Caco-2 (cell line): ENCODE data around the gene ARL4A. TPM values are rescaled to one million over a fixed set of nuclear protein-coding genes. Genes with fewer than 3 reads are reported as not detected.

Source experiments
- Bru-seq: library from RNA; stranded (reverse); fragments of 400-500 nt; gene quantifications from one replicate; lab custom pipeline; 2021; lab: Mats Ljungman, UMichigan
- BruChase-seq, 2 experiments: library from RNA; stranded (reverse); fragments of 400-500 nt; gene quantifications; one replicate each; lab custom pipeline; 2021; lab: Mats Ljungman, UMichigan
- BruUV-seq: library from RNA; stranded (reverse); fragments of 400-500 nt; replicated peaks from 2 replicates; lab custom pipeline; 2021; lab: Mats Ljungman, UMichigan
- CTCF ChIA-PET: fragments of 300-600 bp; sonication (Branson Sonifier 250); formaldehyde crosslinking; loops from one replicate; lab custom pipeline; 2022; ENCODE audit warnings: antibody characterized with exemption; lab: Charles Lee
- POLR2A ChIA-PET: fragments of 300-600 bp; sonication (Branson Sonifier 250); formaldehyde crosslinking; loops from one replicate; lab custom pipeline; 2022; ENCODE audit warnings: antibody characterized with exemption; lab: Charles Lee
- DNase-seq, 2 experiments: peaks; one replicate each; pipeline versions ENCODE4 v3.0.0 to v3.0.0-alpha.2; 2020 to 2022
- H3K27me3 ChIP-seq: replicated peaks from 2 replicates; pipeline ENCODE4 v1.6.0; 2011; ENCODE audit warnings: low read length; ENCODE audit not compliant: control insufficient read depth, insufficient read depth
- H3K36me3 ChIP-seq: 2 replicates; pipeline ENCODE4 v1.5.1; 2011; ENCODE audit warnings: low read length; ENCODE audit not compliant: control insufficient read depth, insufficient read depth
- H3K4me1 ChIP-seq: fragments of 250-450 bp; sonication (Bioruptor Pico); 2 replicates; pipeline ENCODE4 v1.5.1; 2020; ENCODE audit warnings: mild to moderate bottlenecking
- H3K4me3 ChIP-seq: 2 replicates; pipeline ENCODE4 v1.5.1; 2011; ENCODE audit warnings: low read depth, mild to moderate bottlenecking, control low read depth, low read length
- H3K9me3 ChIP-seq: fragments of 250-450 bp; sonication (Bioruptor Pico); 2 replicates; pipeline ENCODE4 v1.5.1; 2020; ENCODE audit warnings: mild to moderate bottlenecking, moderate library complexity
- H3K27ac Mint-ChIP-seq: one replicate; pipeline ENCODE4 v1.8.0; 2022; ENCODE audit warnings: mixed read lengths; ENCODE audit not compliant: unreplicated experiment
- H3K27me3 Mint-ChIP-seq: one replicate; pipeline ENCODE4 v1.8.0; 2022; ENCODE audit warnings: mixed read lengths; ENCODE audit not compliant: insufficient read depth, unreplicated experiment
- H3K36me3 Mint-ChIP-seq: one replicate; pipeline ENCODE4 v1.8.0; 2022; ENCODE audit warnings: mild to moderate bottlenecking, mixed read lengths; ENCODE audit not compliant: insufficient read depth, unreplicated experiment
- H3K4me1 Mint-ChIP-seq: one replicate; pipeline ENCODE4 v1.8.0; 2022; ENCODE audit warnings: low read depth, mixed read lengths; ENCODE audit not compliant: unreplicated experiment
- H3K4me3 Mint-ChIP-seq: one replicate; pipeline ENCODE4 v1.8.0; 2022; ENCODE audit warnings: mild to moderate bottlenecking, moderate library complexity, mixed read lengths; ENCODE audit not compliant: unreplicated experiment
- H3K9me3 Mint-ChIP-seq: one replicate; pipeline ENCODE4 v1.8.0; 2022; ENCODE audit warnings: mixed read lengths; ENCODE audit not compliant: unreplicated experiment
- intact Hi-C: fragments of 100-400 bp; cut with micrococcal nuclease; formaldehyde crosslinking; loops from one replicate; pipeline ENCODE4 v1.10.0; 2022; ENCODE audit not compliant: unreplicated experiment
- long read RNA-seq: library from polyadenylated mRNA; stranded (forward); transcript quantifications from one replicate; pipeline ENCODE4 v2.0.0, GENCODE V29; 2022
- total RNA-seq: library from RNA; stranded (reverse); gene quantifications from 2 replicates; pipeline ENCODE4 v1.2.3, GENCODE V29; 2022
- TF ChIP-seq, protein P1 (sequence below), 2 experiments: fragments of 200-600 bp in 1 of 2; IDR thresholded peaks; 1 replicate in 1 of 2; 2 replicates in 1 of 2; pipeline versions ENCODE4 v1.5.1 to v1.8.0; 2011 to 2022; ENCODE audit warnings: antibody characterized with exemption in 1 of 2, control low read depth in 1 of 2, inconsistent platforms in 1 of 2, low read depth in 1 of 2, low read length in 1 of 2, mild to moderate bottlenecking in 1 of 2, moderate library complexity in 1 of 2; ENCODE audit not compliant: insufficient read depth in 1 of 2, severe bottlenecking in 1 of 2, unreplicated experiment in 1 of 2

Gene ARL4A, protein sequence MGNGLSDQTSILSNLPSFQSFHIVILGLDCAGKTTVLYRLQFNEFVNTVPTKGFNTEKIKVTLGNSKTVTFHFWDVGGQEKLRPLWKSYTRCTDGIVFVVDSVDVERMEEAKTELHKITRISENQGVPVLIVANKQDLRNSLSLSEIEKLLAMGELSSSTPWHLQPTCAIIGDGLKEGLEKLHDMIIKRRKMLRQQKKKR
- total RNA-seq (40.6 and 42.5 TPM in 2 replicates), Bru-seq, nascent RNA (percentile 96 among the genes with signal in this experiment), BruChase-seq, experiment 1, labeled RNA remaining after a 2-hour chase (percentile 97 among the genes with signal in this experiment), BruChase-seq, experiment 2, labeled RNA remaining after a 6-hour chase (percentile 79 among the genes with signal in this experiment)
- long read RNA-seq, transcript ARL4A-201 (2 exons, 1,147 nt): minor isoform, 24 of 84 reads
- long read RNA-seq, transcript ARL4A-204 (2 exons, 1,144 nt): minor isoform, 14 of 84 reads
- long read RNA-seq, transcript ARL4A-206 (2 exons, 845 nt): major isoform, 32 of 84 reads
- long read RNA-seq, transcript ARL4A-205 (2 exons, 840 nt): minor isoform, 12 of 84 reads
- long read RNA-seq, partial matches to known transcripts: 0 of 84 reads
- long read RNA-seq, other reads (novel, unspliced or antisense): 2 of 84 reads

DNA sequence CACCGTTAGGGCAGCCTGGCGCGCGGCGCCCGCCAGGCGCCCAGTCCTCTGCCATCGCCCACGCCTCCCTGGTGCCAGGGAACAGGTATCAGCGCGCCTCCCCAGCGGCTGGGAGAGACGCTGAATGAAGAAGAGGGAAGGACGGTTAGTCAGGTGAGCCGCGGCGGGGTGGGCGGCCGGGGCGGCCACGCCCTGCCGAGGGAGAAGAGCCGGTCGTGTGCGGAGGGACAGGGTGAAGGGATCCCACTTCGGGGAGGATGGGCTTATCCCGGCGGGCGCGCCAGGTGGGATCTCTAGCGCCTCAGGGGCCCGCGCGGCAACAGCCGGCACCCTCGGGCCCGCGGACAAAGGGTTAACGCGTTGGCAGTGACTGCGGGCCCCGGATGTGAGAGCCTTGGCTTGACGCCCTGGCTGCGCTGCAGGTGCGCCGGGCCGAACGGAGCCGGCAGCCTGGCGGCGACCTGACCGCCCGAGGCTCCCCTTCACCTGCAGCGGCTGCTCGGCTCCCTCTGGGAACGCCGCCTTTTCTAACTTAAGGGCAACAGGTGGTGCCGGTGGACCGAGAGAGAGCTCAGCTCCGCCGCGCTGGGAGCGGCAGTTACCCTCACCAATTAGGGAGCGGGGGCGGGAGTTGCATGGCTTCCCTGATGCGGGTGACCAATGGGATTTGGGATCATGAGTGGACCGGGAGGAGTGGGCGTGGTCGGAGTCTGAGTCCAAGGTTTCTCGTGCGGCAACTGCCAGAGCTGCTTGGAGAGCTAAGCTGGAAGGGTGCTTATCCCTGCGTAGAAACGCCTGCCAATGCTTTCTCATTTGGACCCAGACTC, at the start of gene ARL4A:
Gene ARL4A (plus strand): TSS at position 743 of the 827 bp plus-strand sequence. CDS start 622 bp downstream, outside the sequence.
- Histone ChIP-seq H3K4me1 (peaks cover 7% of the 10 kb centered on the region), H3K4me3 (peak within 1 kb of the TSS; percentile 83), H3K27me3 (no peaks in the 10 kb centered on the region), H3K9me3 (no peaks in the 10 kb centered on the region), H3K36me3 (no peaks in the 10 kb centered on the region)
- no TSS peak for BruUV-seq
- H3K4me1 Mint-ChIP-seq: peaks cover 19% of the 10 kb centered on the region
- H3K4me3 Mint-ChIP-seq: peak within 1 kb of the TSS; percentile 93
- peak within 1 kb of the TSS; percentile 89 for H3K27ac Mint-ChIP-seq
- H3K9me3 Mint-ChIP-seq: no peaks in the 10 kb centered on the region
- CTCF ChIA-PET: interaction anchor here (0.6 to 2.4 kb wide), 28 partner anchors 9 to 576 kb away, joined by 3 to 31 read pairs (median 4); no protein-coding TSS in a partner anchor
- POLR2A ChIA-PET: interaction anchor here (0.6 to 2.1 kb wide), 12 partner anchors 12 to 652 kb away, joined by 3 to 13 read pairs (median 5); no protein-coding TSS in a partner anchor
- peak; percentile 99 for DNase-seq
- no peaks in the 10 kb centered on the region for H3K27me3 Mint-ChIP-seq
- intact Hi-C loops: loop anchor here (1.0 to 10.0 kb wide), 12 partner anchors 47 to 838 kb away; no protein-coding TSS in a partner anchor
- TF ChIP-seq, protein P1, sequence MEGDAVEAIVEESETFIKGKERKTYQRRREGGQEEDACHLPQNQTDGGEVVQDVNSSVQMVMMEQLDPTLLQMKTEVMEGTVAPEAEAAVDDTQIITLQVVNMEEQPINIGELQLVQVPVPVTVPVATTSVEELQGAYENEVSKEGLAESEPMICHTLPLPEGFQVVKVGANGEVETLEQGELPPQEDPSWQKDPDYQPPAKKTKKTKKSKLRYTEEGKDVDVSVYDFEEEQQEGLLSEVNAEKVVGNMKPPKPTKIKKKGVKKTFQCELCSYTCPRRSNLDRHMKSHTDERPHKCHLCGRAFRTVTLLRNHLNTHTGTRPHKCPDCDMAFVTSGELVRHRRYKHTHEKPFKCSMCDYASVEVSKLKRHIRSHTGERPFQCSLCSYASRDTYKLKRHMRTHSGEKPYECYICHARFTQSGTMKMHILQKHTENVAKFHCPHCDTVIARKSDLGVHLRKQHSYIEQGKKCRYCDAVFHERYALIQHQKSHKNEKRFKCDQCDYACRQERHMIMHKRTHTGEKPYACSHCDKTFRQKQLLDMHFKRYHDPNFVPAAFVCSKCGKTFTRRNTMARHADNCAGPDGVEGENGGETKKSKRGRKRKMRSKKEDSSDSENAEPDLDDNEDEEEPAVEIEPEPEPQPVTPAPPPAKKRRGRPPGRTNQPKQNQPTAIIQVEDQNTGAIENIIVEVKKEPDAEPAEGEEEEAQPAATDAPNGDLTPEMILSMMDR (IDR thresholded peaks at IDR 0.05; ENCODE audit: insufficient read depth in 1 of 2, low read depth in 1 of 2, low read length in 1 of 2, severe bottlenecking in 1 of 2, unreplicated experiment in 1 of 2): peak in 1 of 2 experiments; percentile 61
- peaks cover 32% of the 10 kb centered on the region for H3K36me3 Mint-ChIP-seq

DNA sequence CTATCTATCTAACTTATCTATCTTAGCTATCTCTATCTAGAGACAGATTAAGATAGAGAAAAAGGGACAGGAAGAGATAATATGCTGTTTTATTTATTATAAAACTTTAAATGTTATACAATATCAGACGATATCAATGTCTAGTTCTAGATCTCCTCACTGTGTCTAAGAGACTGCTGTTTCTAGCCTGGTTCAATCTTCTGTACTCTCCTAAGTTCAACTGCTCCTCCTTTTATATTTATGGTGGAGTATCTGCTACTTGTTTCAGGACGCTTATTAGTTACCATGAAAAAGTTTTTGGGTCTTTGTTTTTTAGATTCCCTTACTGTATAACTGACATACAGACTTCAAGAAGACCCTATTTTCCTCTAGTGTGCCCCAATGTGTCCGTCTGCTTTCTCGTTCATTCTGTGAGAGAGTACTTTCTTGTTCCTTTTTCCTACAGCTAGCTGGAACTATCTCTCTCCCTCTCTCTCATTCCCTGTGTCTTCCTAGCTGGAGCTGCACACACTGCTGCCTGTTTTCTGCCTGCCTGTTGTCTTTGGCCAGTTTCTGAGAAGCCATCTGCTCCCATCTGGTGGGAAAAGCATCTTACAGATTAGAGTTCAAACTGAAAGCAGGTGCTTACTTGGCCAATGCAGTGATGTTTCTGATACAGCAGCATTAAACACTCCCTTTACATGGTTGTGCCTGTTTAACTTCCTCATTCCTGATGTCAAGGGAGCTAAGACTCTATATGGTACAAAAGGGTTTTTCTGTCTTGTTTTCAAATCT, 49.4 kb upstream of the ARL4A start:
- H3K27ac Mint-ChIP-seq: peak overlapping the region; percentile 10
- no TSS peak for BruUV-seq
- no peaks in the 10 kb centered on the region for H3K9me3 Mint-ChIP-seq
- CTCF ChIA-PET: interaction anchor here (1.4 kb wide), 1 partner anchor 10 kb away, joined by 3 read pairs; no protein-coding TSS in a partner anchor
- POLR2A ChIA-PET: no interaction called here
- no peak overlapping the region for H3K4me3 ChIP-seq
- peaks cover 20% of the 10 kb centered on the region; the same call in 1 of the 2 replicates for H3K4me1 ChIP-seq
- no peak for DNase-seq
- peak overlapping the region; percentile 4 for H3K4me3 Mint-ChIP-seq
- intact Hi-C loops: no loop called here
- no peaks in the 10 kb centered on the region for H3K9me3 ChIP-seq
- peaks cover 13% of the 10 kb centered on the region for H3K4me1 Mint-ChIP-seq
- no peaks in the 10 kb centered on the region for H3K27me3 Mint-ChIP-seq
- no peaks in the 10 kb centered on the region for H3K36me3 Mint-ChIP-seq
- no peaks in the 10 kb centered on the region for H3K36me3 ChIP-seq
- no peaks in the 10 kb centered on the region for H3K27me3 ChIP-seq
- TF ChIP-seq, protein P1 (IDR thresholded peaks at IDR 0.05; ENCODE audit: insufficient read depth in 1 of 2, low read depth in 1 of 2, low read length in 1 of 2, severe bottlenecking in 1 of 2, unreplicated experiment in 1 of 2): no peak
